SJSA1 (cell line): Measurements from ENCODE around the gene CACNA1C. TPM values are rescaled to one million over a fixed set of nuclear protein-coding genes. Genes with fewer than 3 reads are reported as not detected.
A peak's percentile ranks its signal among the peaks of the same experiment; 100 is the strongest.

Source experiments
- DNase-seq, 2 experiments: peaks; one replicate each; pipeline ENCODE4 v3.0.0-alpha.2; 2015 to 2020; ENCODE audit warnings: low spot score in 2 of 2, low read depth in 1 of 2
- H3K27ac ChIP-seq: fragments of 250-450 bp; sonication (Bioruptor Pico); 2 replicates; pipeline ENCODE4 v1.5.1; 2020; ENCODE audit warnings: mild to moderate bottlenecking, moderate library complexity
- H3K27me3 ChIP-seq: fragments of 250-450 bp; sonication (Bioruptor Pico); replicated peaks from 2 replicates; pipeline ENCODE4 v1.5.1; 2020; ENCODE audit warnings: mild to moderate bottlenecking, moderate library complexity
- H3K36me3 ChIP-seq: fragments of 250-450 bp; sonication (Bioruptor Pico); 2 replicates; pipeline ENCODE4 v1.5.1; 2020; ENCODE audit warnings: mild to moderate bottlenecking
- H3K4me1 ChIP-seq: fragments of 250-450 bp; sonication (Bioruptor Pico); replicated peaks from 2 replicates; pipeline ENCODE4 v1.6.1; 2021; ENCODE audit warnings: mild to moderate bottlenecking
- H3K4me3 ChIP-seq: fragments of 250-450 bp; sonication (Bioruptor Pico); 2 replicates; pipeline ENCODE4 v1.5.1; 2020; ENCODE audit warnings: mild to moderate bottlenecking
- H3K9me3 ChIP-seq: fragments of 250-450 bp; sonication (Bioruptor Pico); replicated peaks from 2 replicates; pipeline ENCODE4 v1.5.1; 2020; ENCODE audit warnings: mild to moderate bottlenecking
- total RNA-seq: library from RNA; depleted of rRNA; stranded (reverse); fragments of >200 nt; shearing (Covaris generic); gene quantifications from 2 replicates; pipeline ENCODE4 v1.2.3, GENCODE V29; 2014

CACNA1C gene
- total RNA-seq, 1 experiment from 2014 or later, result 6.1 TPM

GRCh38 chr12:2074792-2075191 is 22.0 kb downstream of the CACNA1C start:
- H3K4me3 ChIP-seq, result no peak overlapping the region
- H3K36me3 ChIP-seq, result peaks cover 6% of the 10 kb centered on the region; the same call in 1 of the 2 replicates
- H3K27me3 ChIP-seq, result no peaks in the 10 kb centered on the region
- H3K4me1 ChIP-seq, result no peaks in the 10 kb centered on the region
- no peak for DNase-seq
- no peak overlapping the region for H3K27ac ChIP-seq
- peaks cover 12% of the 10 kb centered on the region for H3K9me3 ChIP-seq

- Histone ChIP-seq H3K9me3 (0 out of 2 replicates have a peak, but pooled peaks cover 4% of the 10 kb centered on the region), H3K36me3 (no peaks in the 10 kb centered on the region; the same call in 1 of the 2 replicates), H3K27ac (no peak overlapping the region), H3K4me3 (no peak overlapping the region), H3K27me3 (no peaks in the 10 kb centered on the region), H3K4me1 (no peaks in the 10 kb centered on the region)
- DNase-seq, result no peak
Measured at GRCh38 chr12:2075508-2076195, 22.9 kb downstream of the CACNA1C start.

GRCh38 chr12:2076196-2076570 is 23.4 kb downstream of the CACNA1C start:
- Histone ChIP-seq H3K36me3 (no peaks in the 10 kb centered on the region; the same call in 1 of the 2 replicates), H3K27ac (no peak overlapping the region), H3K27me3 (no peaks in the 10 kb centered on the region), H3K9me3 (0 out of 2 replicates have a peak, but pooled peaks cover 4% of the 10 kb centered on the region), H3K4me1 (no peaks in the 10 kb centered on the region), H3K4me3 (no peak overlapping the region)
- no peak for DNase-seq

GRCh38 chr12:2076728-2077127 is 23.9 kb downstream of the CACNA1C start:
- no peak overlapping the region for H3K27ac ChIP-seq
- no peak for DNase-seq
- H3K4me1 ChIP-seq, result no peaks in the 10 kb centered on the region
- no peaks in the 10 kb centered on the region for H3K27me3 ChIP-seq
- no peak overlapping the region for H3K4me3 ChIP-seq
- 0 out of 2 replicates have a peak, but pooled peaks cover 4% of the 10 kb centered on the region for H3K9me3 ChIP-seq
- no peaks in the 10 kb centered on the region; the same call in 1 of the 2 replicates for H3K36me3 ChIP-seq

GRCh38 chr12:2080604-2081003 is 27.8 kb downstream of the CACNA1C start:
- H3K4me1 ChIP-seq, result peaks cover 28% of the 10 kb centered on the region
- no peak overlapping the region for H3K27ac ChIP-seq
- H3K36me3 ChIP-seq, result no peaks in the 10 kb centered on the region
- no peak overlapping the region for H3K4me3 ChIP-seq
- no peak for DNase-seq
- no peaks in the 10 kb centered on the region for H3K27me3 ChIP-seq
- no peaks in the 10 kb centered on the region for H3K9me3 ChIP-seq

GRCh38 chr12:2082321-2082720 is 29.5 kb downstream of the CACNA1C start:
- no peak overlapping the region for H3K27ac ChIP-seq
- no peak for DNase-seq
- H3K9me3 ChIP-seq, result no peaks in the 10 kb centered on the region
- H3K4me1 ChIP-seq, result peaks cover 35% of the 10 kb centered on the region
- no peaks in the 10 kb centered on the region for H3K36me3 ChIP-seq
- no peak overlapping the region for H3K4me3 ChIP-seq
- H3K27me3 ChIP-seq, result no peaks in the 10 kb centered on the region

GRCh38 chr12:2083008-2083407 is 30.2 kb downstream of the CACNA1C start:
- DNase-seq, result no peak
- Histone ChIP-seq H3K4me3 (no peak overlapping the region), H3K27ac (no peak overlapping the region)

GRCh38 chr12:2083561-2083960 is 30.8 kb downstream of the CACNA1C start:
- no peak for DNase-seq
- H3K4me3 ChIP-seq, result no peak overlapping the region

More at GRCh38 chr12:2083008-2083407, 30.2 kb downstream of the CACNA1C start:
- no peaks in the 10 kb centered on the region for H3K27me3 ChIP-seq
- peaks cover 35% of the 10 kb centered on the region for H3K4me1 ChIP-seq
- H3K9me3 ChIP-seq, result no peaks in the 10 kb centered on the region
- H3K36me3 ChIP-seq, result no peaks in the 10 kb centered on the region

GRCh38 chr12:2084553-2085296 is 31.9 kb downstream of the CACNA1C start:
- peaks cover 35% of the 10 kb centered on the region for H3K4me1 ChIP-seq
- H3K27ac ChIP-seq, result peak overlapping the region; percentile 22
- H3K9me3 ChIP-seq, result no peaks in the 10 kb centered on the region
- no peak overlapping the region for H3K4me3 ChIP-seq
- no peaks in the 10 kb centered on the region for H3K27me3 ChIP-seq
- DNase-seq, result peak; percentile 60 to 68
- no peaks in the 10 kb centered on the region for H3K36me3 ChIP-seq

More at GRCh38 chr12:2083561-2083960, 30.8 kb downstream of the CACNA1C start:
- no peak overlapping the region for H3K27ac ChIP-seq
- H3K36me3 ChIP-seq, result no peaks in the 10 kb centered on the region
- peaks cover 35% of the 10 kb centered on the region for H3K4me1 ChIP-seq
- H3K9me3 ChIP-seq, result no peaks in the 10 kb centered on the region
- H3K27me3 ChIP-seq, result no peaks in the 10 kb centered on the region

GRCh38 chr12:2092354-2092753 is 39.6 kb downstream of the CACNA1C start:
- DNase-seq, result no peak
- peaks cover 20% of the 10 kb centered on the region; the same call in 1 of the 2 replicates for H3K4me1 ChIP-seq
- no peak overlapping the region for H3K4me3 ChIP-seq
- no peak overlapping the region for H3K27ac ChIP-seq
- H3K36me3 ChIP-seq, result no peaks in the 10 kb centered on the region
- no peaks in the 10 kb centered on the region for H3K9me3 ChIP-seq
- H3K27me3 ChIP-seq, result no peaks in the 10 kb centered on the region

GRCh38 chr12:2092890-2093289 is 40.1 kb downstream of the CACNA1C start:
- H3K4me1 ChIP-seq, result peaks cover 20% of the 10 kb centered on the region; the same call in 1 of the 2 replicates
- H3K9me3 ChIP-seq, result no peaks in the 10 kb centered on the region
- DNase-seq, result no peak
- H3K36me3 ChIP-seq, result no peaks in the 10 kb centered on the region
- no peak overlapping the region for H3K4me3 ChIP-seq
- no peaks in the 10 kb centered on the region for H3K27me3 ChIP-seq
- no peak overlapping the region for H3K27ac ChIP-seq

GRCh38 chr12:2094597-2094996 is 41.8 kb downstream of the CACNA1C start:
- H3K27ac ChIP-seq, result no peak overlapping the region
- no peak for DNase-seq
- no peaks in the 10 kb centered on the region for H3K27me3 ChIP-seq
- H3K4me3 ChIP-seq, result no peak overlapping the region
- H3K36me3 ChIP-seq, result no peaks in the 10 kb centered on the region
- H3K4me1 ChIP-seq, result peaks cover 20% of the 10 kb centered on the region; the same call in 1 of the 2 replicates
- H3K9me3 ChIP-seq, result no peaks in the 10 kb centered on the region

GRCh38 chr12:2095878-2096277 is 43.1 kb downstream of the CACNA1C start:
- H3K4me1 ChIP-seq, result peaks cover 20% of the 10 kb centered on the region; the same call in 1 of the 2 replicates
- H3K4me3 ChIP-seq, result no peak overlapping the region
- H3K36me3 ChIP-seq, result no peaks in the 10 kb centered on the region
- no peaks in the 10 kb centered on the region for H3K27me3 ChIP-seq
- H3K27ac ChIP-seq, result no peak overlapping the region
- no peaks in the 10 kb centered on the region for H3K9me3 ChIP-seq
- DNase-seq, result no peak

GRCh38 chr12:2097617-2098016 is 44.8 kb downstream of the CACNA1C start:
- Histone ChIP-seq H3K9me3 (no peaks in the 10 kb centered on the region), H3K4me1 (peaks cover 28% of the 10 kb centered on the region), H3K27ac (no peak overlapping the region), H3K27me3 (no peaks in the 10 kb centered on the region), H3K4me3 (no peak overlapping the region), H3K36me3 (no peaks in the 10 kb centered on the region)
- no peak for DNase-seq
